Activated CD4-positive, alpha-beta T cell treated with anti-CD3 and anti-CD28 coated beads for 24 hours (primary cell): ENCODE data around the gene OSTF1.
A peak's percentile ranks its signal among the peaks of the same experiment; 100 is the strongest.

Experiments used
- DNase-seq, 2 donors: peaks; one replicate each; pipeline ENCODE4 v3.0.0-alpha.2; 2020; ENCODE audit warnings: low read depth in 2 of 2

The OSTF1 gene

DNA sequence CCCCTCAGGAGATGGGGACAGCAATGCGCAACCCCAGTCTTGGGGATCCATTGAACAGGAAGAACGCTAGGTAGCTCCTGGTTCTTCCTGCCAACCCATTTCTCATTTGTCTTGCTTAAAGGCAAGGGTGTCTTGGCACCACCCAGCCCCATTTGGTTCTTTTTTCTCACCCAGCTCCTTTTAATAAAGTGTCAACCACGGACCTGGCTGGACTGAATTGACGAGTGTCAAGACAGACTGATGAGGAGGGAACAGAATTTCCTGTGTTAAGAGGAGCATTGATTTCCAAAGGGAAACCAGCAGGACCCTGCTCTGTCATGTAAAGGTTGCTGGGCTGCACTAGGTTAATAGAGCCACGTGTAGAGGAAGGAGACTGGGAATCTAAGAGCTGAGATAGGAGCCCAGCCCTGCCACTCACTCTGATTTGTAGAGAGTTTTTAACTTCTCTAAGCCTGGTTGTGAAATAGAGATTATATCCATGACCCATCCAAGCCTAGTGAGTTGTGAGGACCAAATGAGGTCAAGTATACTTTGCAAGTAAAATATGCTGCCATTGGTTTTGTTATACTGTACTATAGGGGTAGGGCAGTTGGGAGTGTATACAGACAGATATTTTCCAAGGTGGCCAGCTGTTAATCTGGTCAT lies 33.7 kb downstream of the OSTF1 start:
- no peak for DNase-seq

GRCh38 chr9:75123696-75124095 lies 35.4 kb downstream of the OSTF1 start:
- DNase-seq, result no peak

- DNase-seq, result no peak
Observed at GRCh38 chr9:75128535-75128934, 40.2 kb downstream of the OSTF1 start.

DNA sequence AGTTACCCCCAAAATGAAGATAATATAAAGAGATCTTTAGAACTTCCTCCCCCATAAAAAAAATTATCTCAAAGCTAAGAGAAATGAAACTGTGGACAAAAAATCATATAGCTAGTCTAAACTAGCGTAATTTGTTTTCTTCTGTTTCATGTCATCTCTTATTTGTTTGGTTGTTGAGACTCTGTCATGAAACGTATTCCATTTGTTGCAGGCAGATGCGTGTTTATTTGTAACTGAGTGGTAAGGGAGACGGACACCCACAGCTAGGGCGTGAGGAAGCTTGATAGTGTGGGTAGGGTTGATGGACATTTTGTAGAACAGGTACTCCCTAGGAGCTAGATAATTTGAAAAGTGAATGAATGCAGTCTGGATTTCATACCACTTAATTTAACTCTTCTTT lies 41.9 kb downstream of the OSTF1 start:
- DNase-seq, result no peak

DNA sequence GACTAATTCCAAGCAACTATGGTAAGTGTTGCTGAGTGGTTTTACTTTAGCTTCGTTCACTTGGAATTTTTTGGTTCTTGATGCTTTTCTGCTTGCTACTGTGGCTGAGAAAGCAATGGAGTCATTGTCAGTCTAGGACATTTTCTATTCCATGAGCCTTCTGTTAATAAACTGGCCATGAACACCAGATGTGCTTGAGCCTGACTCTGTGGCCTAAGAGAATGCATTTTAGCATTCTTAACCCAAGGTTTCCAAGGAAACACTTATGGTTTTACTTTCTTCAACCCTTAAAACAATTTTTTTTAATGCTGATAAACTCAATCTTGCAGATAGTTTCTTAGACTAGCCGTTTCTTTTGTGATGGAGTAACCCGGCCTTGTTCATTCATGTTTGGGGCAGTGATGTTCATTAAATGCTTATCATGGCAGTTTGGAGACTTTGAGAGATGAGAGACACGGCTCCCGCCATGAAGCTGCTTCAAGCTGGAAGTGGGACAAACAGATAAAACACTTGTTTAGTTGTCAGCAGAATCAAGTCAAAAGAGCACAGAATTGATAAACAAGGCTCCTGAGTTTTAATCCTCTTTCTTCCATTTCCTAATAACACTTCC lies 42.4 kb downstream of the OSTF1 start:
- DNase-seq, result no peak

- DNase-seq, result no peak
Observed at GRCh38 chr9:75131700-75132099, 43.4 kb downstream of the OSTF1 start.

GRCh38 chr9:75132244-75132643 lies 43.9 kb downstream of the OSTF1 start:
- DNase-seq, result no peak

GRCh38 chr9:75133396-75133795 lies 45.1 kb downstream of the OSTF1 start:
- no peak for DNase-seq

DNA sequence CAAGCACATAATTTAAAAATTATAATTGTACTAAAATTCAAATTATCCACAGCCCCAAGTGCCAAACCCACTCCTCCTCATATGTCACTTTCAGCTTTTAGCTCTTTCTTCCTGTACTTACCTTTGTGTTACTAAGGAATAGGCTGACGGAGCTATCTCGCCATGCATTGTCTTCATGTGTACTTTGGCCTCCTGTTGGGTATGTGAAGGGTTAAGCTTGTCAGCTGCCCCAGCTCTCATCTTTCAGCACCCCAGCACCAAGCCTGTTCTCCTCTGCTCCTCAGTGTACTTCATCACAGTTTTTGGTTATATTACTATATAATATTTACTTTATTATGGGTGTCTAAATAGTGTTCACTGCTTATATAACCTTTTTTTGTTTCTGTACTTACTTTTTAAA lies 46.2 kb downstream of the OSTF1 start:
- DNase-seq, result no peak

DNA sequence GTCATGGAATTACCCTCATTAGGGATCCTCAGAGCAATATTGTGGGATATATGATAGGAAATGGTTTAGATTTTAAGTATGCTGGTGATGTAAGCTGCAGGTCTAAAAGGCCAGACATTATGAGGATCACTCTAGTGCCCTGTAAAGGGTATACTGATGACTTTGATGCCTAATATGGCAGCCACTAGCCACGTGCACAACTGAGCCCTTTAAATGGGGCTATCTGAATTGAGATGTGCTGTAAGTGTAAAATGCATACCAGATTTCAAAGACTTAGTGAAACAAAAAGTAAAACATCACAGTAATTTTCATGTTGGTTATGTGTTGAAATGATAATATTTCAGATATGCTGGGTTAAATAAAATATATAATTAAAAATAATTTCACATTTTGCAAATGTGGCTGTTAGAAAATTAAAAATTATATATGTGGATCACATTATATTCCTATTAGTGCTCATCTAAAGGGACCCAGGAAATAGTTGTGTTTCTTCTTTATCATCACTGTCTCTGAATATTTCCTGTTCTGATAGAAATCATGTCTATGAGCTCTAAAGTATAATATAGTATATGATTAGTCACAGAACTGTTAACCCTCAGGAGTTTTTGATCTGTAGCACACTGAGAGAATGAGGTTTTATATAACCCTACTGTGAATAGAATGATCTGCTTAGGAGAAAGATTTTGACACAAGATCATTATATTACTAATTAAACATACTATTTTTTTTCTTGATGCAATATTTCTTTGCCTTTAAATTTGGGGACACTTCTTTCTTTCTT lies 50.1 kb downstream of the OSTF1 start:
- no peak for DNase-seq

DNA sequence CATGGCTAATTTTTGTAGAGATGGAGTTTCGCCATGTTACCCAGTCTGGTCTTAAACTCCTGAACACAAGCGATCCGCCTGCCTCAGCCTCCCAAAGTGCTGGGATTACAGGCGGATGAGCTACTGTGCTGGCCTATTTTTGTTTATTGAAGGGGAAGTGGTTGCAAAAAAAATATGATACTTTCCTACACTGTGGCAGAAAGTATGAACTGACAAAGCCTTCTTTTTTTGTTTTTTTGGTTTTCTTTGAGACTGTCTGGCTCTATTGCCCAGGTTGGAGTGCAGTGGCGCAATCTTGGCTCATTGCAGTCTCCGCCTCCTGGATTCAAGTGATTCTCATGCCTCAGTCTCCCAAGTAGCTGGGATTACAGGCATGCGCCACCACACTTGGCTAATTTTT lies 50.9 kb downstream of the OSTF1 start:
- no peak for DNase-seq

GRCh38 chr9:75140261-75140660 lies 51.9 kb downstream of the OSTF1 start:
- DNase-seq, result no peak

GRCh38 chr9:75142202-75142601 lies 53.9 kb downstream of the OSTF1 start:
- no peak for DNase-seq

DNA sequence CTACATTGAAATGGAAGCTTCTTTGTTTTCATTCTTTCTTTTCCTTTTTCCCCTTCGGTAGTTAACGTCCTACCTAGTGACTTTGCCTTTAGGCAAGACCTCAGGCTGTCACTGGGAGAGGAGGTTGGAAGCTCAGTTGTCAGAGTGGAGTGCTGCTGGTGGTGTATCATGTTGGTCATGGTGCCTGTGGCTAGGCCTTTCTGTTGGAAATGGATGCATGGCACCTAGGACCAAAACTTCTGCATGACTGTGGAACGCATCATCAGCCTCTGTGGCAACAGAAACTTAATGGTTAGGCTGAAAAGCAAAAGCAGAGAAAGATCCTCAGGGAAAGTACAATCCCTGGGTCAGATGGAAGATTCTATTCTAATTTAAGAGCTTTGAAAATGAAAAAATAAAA lies 57.9 kb downstream of the OSTF1 start:
- DNase-seq, result no peak

GRCh38 chr9:75147638-75148037 lies 59.3 kb downstream of the OSTF1 start:
- no peak for DNase-seq

DNA sequence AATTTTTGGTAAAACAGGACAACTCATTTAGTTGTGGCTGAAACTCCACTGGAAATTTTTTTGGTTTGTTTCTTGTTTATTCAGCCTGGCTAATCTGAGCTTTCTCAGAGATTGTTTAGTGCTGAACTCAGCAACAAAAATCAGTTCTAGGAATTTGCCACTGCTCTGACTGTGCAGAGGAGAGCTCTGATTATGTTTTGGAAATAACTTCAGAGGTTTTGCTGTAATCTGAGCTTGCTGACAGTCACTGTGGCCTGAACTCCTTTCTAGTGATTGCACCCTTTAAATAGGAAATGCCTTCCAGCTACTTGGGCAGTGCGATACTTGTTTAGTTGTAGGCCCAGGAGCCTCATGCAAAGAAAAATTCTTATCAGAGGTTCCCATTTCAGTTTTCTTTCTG lies 60.2 kb downstream of the OSTF1 start:
- no peak for DNase-seq

DNA sequence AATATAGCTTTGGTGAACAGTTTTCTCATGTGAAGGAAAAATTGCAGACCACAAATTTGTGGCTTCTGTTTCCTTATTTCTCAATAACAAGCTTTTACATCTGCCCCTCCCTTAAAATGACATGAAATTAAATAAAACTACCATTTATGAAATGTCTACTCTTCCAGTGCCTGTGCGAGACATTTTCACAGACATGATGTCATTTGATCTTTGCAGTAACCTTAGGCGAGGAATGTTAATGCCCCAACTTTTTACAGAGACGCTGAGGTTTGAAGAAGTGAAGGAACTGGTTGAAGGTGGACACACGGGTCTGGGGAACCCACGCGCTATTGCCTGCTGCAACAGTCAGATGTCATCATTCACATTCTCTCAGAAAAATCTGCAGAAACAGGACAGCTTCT lies 61.5 kb downstream of the OSTF1 start:
- DNase-seq, result no peak

DNA sequence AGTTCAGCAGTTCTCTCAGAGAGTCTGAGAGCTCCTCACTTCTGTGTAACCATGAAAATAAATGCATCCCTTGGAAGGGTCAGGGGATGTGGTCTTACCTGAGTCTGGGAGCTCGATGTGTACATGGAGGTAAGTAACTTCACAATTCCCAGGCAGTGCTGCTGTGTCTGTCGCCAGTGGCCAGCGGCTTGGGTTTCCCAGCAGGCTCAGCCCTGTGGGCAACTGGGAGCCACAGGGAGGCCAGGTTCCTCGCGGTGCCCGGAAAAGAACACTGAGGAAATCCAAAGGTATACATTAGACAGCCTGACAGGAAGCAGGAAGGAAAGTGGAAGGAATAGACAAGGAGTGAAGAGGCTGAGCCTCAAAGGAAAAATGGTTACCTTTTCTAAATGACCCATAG lies 62.2 kb downstream of the OSTF1 start:
- DNase-seq, result no peak

DNA sequence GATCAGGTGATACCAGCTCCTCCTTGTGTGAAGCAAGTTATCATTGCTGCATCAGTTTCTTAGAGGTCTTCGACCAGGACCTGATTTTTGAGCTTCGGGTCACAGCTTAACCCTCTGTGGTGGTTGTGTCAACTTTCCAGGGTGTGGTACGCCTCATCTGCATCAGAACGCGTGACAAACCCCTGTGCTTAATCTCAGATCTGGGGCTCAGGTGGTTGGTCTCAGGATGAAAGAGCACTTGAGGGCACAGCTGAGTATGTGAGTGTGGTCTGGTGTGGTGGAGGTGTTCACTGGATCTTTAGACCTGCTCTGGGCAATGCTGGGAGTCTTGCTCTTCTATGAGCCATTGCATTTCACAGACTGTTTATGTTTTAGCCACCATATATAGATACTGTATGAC lies 64.1 kb downstream of the OSTF1 start:
- peak in 1 of 2 donors; percentile 16 for DNase-seq

- DNase-seq, result no peak
Observed at GRCh38 chr9:75156858-75157257, 68.5 kb downstream of the OSTF1 start.

DNA sequence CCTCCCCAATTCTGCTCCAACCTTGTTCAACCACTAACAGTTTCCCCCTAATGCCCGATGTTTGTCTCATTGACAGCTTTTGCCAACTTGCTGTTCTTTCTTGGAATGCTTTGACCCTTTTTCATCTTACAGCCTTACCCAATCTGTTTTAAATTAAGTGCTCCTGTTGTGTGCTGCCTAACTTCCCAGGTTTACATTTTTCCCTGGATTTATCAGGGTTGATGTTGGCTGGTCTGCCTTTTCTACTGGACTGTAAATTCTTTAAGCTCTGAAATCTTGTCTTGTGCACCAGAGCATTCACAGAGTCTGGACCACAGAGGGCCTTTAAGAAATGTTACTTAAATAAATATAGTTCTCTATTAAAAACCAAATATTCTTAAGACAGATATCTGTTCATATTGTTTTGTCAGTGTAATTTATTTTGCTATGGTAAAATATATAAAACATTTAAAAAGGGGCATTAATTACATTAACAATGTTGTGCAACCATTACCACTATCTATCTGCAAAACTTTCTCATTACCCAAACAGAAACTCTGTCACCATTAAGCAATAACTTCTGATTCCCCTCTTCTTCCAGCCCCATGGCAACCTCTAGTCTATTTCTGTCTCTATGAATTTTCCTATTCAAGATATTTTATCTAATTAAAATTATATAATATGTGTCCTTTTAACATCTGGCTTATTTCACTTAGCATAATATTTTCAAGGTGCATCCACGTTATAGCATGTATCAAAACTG lies 73.0 kb downstream of the OSTF1 start:
- DNase-seq, result no peak

DNA sequence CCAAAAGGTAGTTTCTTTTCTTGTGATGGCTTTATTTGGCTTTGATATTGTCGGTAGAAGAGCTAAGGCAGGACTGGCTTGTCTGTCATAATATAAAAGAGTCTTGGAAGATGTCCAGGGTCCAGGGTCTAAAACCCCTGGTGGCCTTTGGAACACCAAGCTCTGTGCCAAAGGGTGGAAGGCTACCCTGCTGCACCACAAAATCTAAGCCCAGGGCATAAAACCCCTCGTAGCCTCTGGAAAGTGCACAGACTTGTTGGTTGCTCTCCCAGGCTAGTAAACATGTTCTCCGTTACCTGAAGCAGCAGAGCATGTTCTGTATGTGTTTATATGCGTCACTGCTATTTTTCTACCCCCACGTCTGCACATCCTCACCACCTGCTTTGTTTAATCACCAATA lies 75.5 kb downstream of the OSTF1 start:
- no peak for DNase-seq

- no peak for DNase-seq
Observed at GRCh38 chr9:75164573-75164972, 76.3 kb downstream of the OSTF1 start.
